ENCODE results near the gene SEPTIN11. TPM values are rescaled to one million over a fixed set of nuclear protein-coding genes. Genes with fewer than 3 reads are reported as not detected.

The SEPTIN11 gene
- total RNA-seq, 1 donor from 2014 or later = 460 TPM

GRCh38 chr4:76931576-76932276 is 17.8 kb upstream of the SEPTIN11 start:
- H3K4me3 Mint-ChIP-seq (ENCODE audit: unreplicated experiment) = no peak overlapping the region
- TF ChIP-seq CTCF (IDR thresholded peaks at IDR 0.05) = no peak
- no peaks in the 10 kb centered on the region for H3K36me3 Mint-ChIP-seq (ENCODE audit: unreplicated experiment)
- H3K4me1 Mint-ChIP-seq (ENCODE audit: unreplicated experiment) = no peaks in the 10 kb centered on the region
- peaks cover 5% of the 10 kb centered on the region for H3K9me3 Mint-ChIP-seq (ENCODE audit: unreplicated experiment)
- no peak for DNase-seq (ENCODE audit: extremely low spot score, unreplicated experiment)
- H3K27ac Mint-ChIP-seq (ENCODE audit: unreplicated experiment) = no peak overlapping the region
- no peaks in the 10 kb centered on the region for H3K27me3 Mint-ChIP-seq (ENCODE audit: unreplicated experiment)

- no peak for DNase-seq (ENCODE audit: extremely low spot score, unreplicated experiment)
- TF ChIP-seq CTCF (IDR thresholded peaks at IDR 0.05) = no peak
- Mint-ChIP-seq H3K36me3 (ENCODE audit: unreplicated experiment) (peaks cover 25% of the 10 kb centered on the region), H3K27me3 (ENCODE audit: unreplicated experiment) (no peaks in the 10 kb centered on the region), H3K4me1 (ENCODE audit: unreplicated experiment) (peaks cover 2% of the 10 kb centered on the region), H3K9me3 (ENCODE audit: unreplicated experiment) (peaks cover 18% of the 10 kb centered on the region), H3K27ac (ENCODE audit: unreplicated experiment) (no peak overlapping the region), H3K4me3 (ENCODE audit: unreplicated experiment) (no peak overlapping the region)
Measured at GRCh38 chr4:76939184-76939583, 10.4 kb upstream of the SEPTIN11 start.

- no peak for TF ChIP-seq CTCF (IDR thresholded peaks at IDR 0.05)
- H3K4me3 Mint-ChIP-seq (ENCODE audit: unreplicated experiment) = no peak overlapping the region
- H3K27ac Mint-ChIP-seq (ENCODE audit: unreplicated experiment) = no peak overlapping the region
- no peak for DNase-seq (ENCODE audit: extremely low spot score, unreplicated experiment)
- no peaks in the 10 kb centered on the region for H3K27me3 Mint-ChIP-seq (ENCODE audit: unreplicated experiment)
- peaks cover 8% of the 10 kb centered on the region for H3K9me3 Mint-ChIP-seq (ENCODE audit: unreplicated experiment)
- peaks cover 33% of the 10 kb centered on the region for H3K4me1 Mint-ChIP-seq (ENCODE audit: unreplicated experiment)
- peaks cover 35% of the 10 kb centered on the region for H3K36me3 Mint-ChIP-seq (ENCODE audit: unreplicated experiment)
Measured at GRCh38 chr4:76943129-76943620, 6.4 kb upstream of the SEPTIN11 start.

GRCh38 chr4:76943790-76944189 is 5.8 kb upstream of the SEPTIN11 start:
- H3K27me3 Mint-ChIP-seq (ENCODE audit: unreplicated experiment) = no peaks in the 10 kb centered on the region
- peaks cover 36% of the 10 kb centered on the region for H3K4me1 Mint-ChIP-seq (ENCODE audit: unreplicated experiment)
- no peak for TF ChIP-seq CTCF (IDR thresholded peaks at IDR 0.05)
- H3K9me3 Mint-ChIP-seq (ENCODE audit: unreplicated experiment) = peaks cover 8% of the 10 kb centered on the region
- peaks cover 35% of the 10 kb centered on the region for H3K36me3 Mint-ChIP-seq (ENCODE audit: unreplicated experiment)
- DNase-seq (ENCODE audit: extremely low spot score, unreplicated experiment) = no peak
- no peak overlapping the region for H3K27ac Mint-ChIP-seq (ENCODE audit: unreplicated experiment)
- no peak overlapping the region for H3K4me3 Mint-ChIP-seq (ENCODE audit: unreplicated experiment)

- peaks cover 22% of the 10 kb centered on the region for H3K36me3 Mint-ChIP-seq (ENCODE audit: unreplicated experiment)
- H3K4me1 Mint-ChIP-seq (ENCODE audit: unreplicated experiment) = peaks cover 44% of the 10 kb centered on the region
- no peaks in the 10 kb centered on the region for H3K27me3 Mint-ChIP-seq (ENCODE audit: unreplicated experiment)
- no peak for DNase-seq (ENCODE audit: extremely low spot score, unreplicated experiment)
- peak; percentile 32 for TF ChIP-seq CTCF (IDR thresholded peaks at IDR 0.05)
- H3K4me3 Mint-ChIP-seq (ENCODE audit: unreplicated experiment) = peak overlapping the region; percentile 89
- H3K9me3 Mint-ChIP-seq (ENCODE audit: unreplicated experiment) = peaks cover 3% of the 10 kb centered on the region
- H3K27ac Mint-ChIP-seq (ENCODE audit: unreplicated experiment) = peak overlapping the region; percentile 18
Measured at GRCh38 chr4:76947369-76947768, 2.2 kb upstream of the SEPTIN11 start.
